Left ventricle myocardium inferior (tissue), 1 donor: ENCODE data around the gene TTC32. TPM values are rescaled to one million over a fixed set of nuclear protein-coding genes. Genes with fewer than 3 reads are reported as not detected.
"Not testable (repeated sequence)": the region's sequence is repeated elsewhere in the genome, so short reads cannot be mapped to it uniquely, and the experiment has no call there.

Experiments
- DNase-seq: peaks from one replicate; pipeline ENCODE4 v3.0.0-alpha.2; 2020
- H3K27ac ChIP-seq: fragments of 200-600 bp; replicated peaks from 2 replicates; pipeline ENCODE4 v1.8.0; 2021
- H3K27me3 ChIP-seq: fragments of 200-600 bp; 2 replicates; pipeline ENCODE4 v1.8.0; 2021; ENCODE audit warnings: low read depth
- H3K36me3 ChIP-seq: fragments of 200-600 bp; 2 replicates; pipeline ENCODE4 v1.8.0; 2021
- H3K4me1 ChIP-seq: fragments of 200-600 bp; 2 replicates; pipeline ENCODE4 v1.8.0; 2021
- H3K4me3 ChIP-seq: fragments of 200-600 bp; 2 replicates; pipeline ENCODE4 v1.8.0; 2021; ENCODE audit warnings: mild to moderate bottlenecking, moderate library complexity
- H3K9me3 ChIP-seq: fragments of 200-600 bp; replicated peaks from 2 replicates; pipeline ENCODE4 v1.8.0; 2021
- intact Hi-C: fragments of 100-400 bp; cut with micrococcal nuclease; formaldehyde crosslinking; loops from one replicate; pipeline ENCODE4 v1.11.0; 2022
- total RNA-seq: library from RNA; stranded (reverse); fragmentation: NEBNext Ultra II Directional; extraction: Animal tissue kit (Norgen Biotek cat#: 25700); gene quantifications from one replicate; pipeline ENCODE4 v1.2.1, GENCODE V29; 2021
- TF ChIP-seq, protein P1 (sequence below): fragments of 200-600 bp; IDR thresholded peaks from 2 replicates; pipeline ENCODE4 v1.8.0; 2021; ENCODE audit warnings: antibody characterized with exemption, mild to moderate bottlenecking, borderline replicate concordance
- donor health status: DM: no; HTN: yes; CAD: no; lungs with severe emphysema.

The TTC32 gene
- total RNA-seq, 1 donor from 2014 or later, result 4.9 TPM

DNA sequence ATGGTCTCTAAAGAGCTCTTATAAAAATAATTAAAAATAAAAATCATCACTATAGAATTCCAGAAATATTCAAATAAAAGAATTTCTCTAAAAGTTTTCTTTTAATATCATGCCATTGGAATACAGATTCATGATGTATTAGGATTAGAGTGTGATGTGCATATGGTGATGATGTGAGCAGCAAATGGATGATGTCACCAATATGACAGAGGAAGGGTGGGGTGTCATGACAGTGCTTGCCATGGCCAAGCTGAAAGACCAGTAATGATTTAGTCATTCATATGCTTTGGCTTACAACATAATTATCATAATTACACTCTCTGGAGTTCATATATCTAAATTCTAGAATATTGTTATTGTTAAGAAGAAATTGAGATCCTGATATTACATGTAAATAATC, 27.4 kb upstream of the TTC32 start:
- Histone ChIP-seq H3K36me3 (peaks cover 48% of the 10 kb centered on the region), H3K9me3 (peaks cover 26% of the 10 kb centered on the region), H3K4me3 (no peak overlapping the region), H3K27me3 (no peaks in the 10 kb centered on the region), H3K4me1 (no peaks in the 10 kb centered on the region), H3K27ac (no peak overlapping the region)
- no peak for DNase-seq
- TF ChIP-seq, protein P1, sequence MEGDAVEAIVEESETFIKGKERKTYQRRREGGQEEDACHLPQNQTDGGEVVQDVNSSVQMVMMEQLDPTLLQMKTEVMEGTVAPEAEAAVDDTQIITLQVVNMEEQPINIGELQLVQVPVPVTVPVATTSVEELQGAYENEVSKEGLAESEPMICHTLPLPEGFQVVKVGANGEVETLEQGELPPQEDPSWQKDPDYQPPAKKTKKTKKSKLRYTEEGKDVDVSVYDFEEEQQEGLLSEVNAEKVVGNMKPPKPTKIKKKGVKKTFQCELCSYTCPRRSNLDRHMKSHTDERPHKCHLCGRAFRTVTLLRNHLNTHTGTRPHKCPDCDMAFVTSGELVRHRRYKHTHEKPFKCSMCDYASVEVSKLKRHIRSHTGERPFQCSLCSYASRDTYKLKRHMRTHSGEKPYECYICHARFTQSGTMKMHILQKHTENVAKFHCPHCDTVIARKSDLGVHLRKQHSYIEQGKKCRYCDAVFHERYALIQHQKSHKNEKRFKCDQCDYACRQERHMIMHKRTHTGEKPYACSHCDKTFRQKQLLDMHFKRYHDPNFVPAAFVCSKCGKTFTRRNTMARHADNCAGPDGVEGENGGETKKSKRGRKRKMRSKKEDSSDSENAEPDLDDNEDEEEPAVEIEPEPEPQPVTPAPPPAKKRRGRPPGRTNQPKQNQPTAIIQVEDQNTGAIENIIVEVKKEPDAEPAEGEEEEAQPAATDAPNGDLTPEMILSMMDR, result no peak
- intact Hi-C loops, result no loop called here

DNA sequence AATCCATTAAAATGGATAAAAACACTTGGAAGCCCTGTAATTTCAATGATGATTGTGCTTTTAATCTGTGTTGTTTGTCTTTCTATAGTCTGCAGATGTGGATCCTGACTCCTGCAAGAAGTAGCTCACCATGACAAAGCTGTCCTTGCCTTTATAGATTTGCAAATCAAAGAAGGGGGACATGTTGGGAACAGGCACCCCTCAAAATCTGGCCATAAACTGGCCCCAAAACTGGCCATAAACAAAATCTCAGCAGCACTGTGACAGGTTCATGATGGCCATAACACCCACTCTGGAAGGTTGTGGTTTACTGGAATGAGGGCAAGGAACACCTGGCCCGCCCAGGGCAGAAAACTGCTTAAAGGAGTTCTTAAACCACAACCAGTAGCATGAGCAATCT, 26.0 kb upstream of the TTC32 start:
- intact Hi-C loops, H3K27ac ChIP-seq, DNase-seq, H3K4me3 ChIP-seq, H3K4me1 ChIP-seq, H3K27me3 ChIP-seq: not testable (repeated sequence)
- H3K36me3 ChIP-seq, result peaks cover 48% of the 10 kb centered on the region
- peaks cover 26% of the 10 kb centered on the region for H3K9me3 ChIP-seq

DNA sequence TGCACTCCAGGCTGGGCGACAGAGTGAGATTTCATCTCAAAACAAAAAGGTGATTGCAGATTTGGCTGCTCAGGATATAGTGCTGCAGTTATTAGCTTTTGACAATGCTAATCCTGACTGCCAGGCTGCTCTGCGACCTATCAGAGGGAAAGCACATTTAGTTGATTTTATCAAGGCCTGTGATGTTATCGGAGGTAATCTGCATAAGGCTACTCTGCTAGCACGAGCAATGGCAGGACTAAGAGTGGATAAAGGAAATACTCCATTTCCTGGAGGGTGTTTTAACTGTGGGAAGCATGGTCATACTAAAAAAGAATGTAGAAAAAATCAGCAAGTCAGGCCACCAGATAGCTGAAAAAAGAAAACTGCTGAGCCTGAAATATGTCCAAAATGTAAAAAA, 22.7 kb upstream of the TTC32 start:
- Histone ChIP-seq H3K9me3 (peaks cover 26% of the 10 kb centered on the region), H3K36me3 (peaks cover 29% of the 10 kb centered on the region)
- DNase-seq, H3K27me3 ChIP-seq, intact Hi-C loops, H3K27ac ChIP-seq, H3K4me3 ChIP-seq, H3K4me1 ChIP-seq: not testable (repeated sequence)

DNA sequence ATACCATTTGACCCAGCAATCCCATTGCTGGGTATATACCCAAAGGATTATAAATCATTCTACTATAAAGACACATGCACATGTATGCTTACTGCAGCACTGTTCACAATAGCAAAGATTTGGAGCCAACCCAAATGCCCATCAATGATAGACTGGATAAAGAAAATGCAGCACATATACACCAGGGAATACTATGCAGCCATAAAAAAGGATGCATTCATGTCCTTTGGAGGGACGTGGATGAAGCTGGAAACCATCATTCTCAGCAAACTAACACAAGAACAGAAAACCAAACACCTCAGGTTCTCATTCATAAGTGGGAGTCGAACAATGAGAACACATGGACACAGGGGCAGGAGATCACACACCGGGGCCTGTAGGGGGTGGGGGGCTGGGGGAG, 20.4 kb upstream of the TTC32 start:
- H3K27ac ChIP-seq, intact Hi-C loops, H3K9me3 ChIP-seq, H3K4me3 ChIP-seq, H3K27me3 ChIP-seq, H3K4me1 ChIP-seq, H3K36me3 ChIP-seq, DNase-seq: not testable (repeated sequence)

DNA sequence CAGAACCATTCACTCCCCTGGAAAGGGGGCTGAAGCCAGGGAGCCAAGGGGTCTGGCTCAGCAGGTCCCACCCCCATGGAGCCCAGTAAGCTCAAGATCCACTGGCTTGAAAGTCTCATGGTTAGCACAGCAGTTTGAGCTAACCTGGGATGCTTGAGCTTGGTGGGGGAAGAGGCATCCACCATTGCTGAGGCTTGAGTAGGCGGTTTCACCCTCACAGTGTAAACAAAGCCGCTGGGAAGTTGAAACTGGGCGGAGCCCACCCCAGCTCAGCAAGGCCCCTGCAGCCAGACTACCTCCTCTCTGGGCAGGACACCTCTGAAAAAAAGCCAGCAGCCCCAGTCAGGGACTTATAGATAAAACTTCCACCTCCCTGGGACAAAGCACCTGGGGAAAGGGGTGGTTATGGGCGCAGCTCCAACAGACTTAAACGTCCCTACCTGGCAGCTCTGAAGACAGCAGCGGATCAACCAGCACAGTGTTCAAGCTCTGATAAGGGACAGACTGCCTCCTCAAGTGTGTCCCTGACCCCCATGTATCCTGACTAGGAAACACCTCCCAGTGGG, 14.7 kb upstream of the TTC32 start:
- Histone ChIP-seq H3K27me3 (no peaks in the 10 kb centered on the region), H3K9me3 (no peaks in the 10 kb centered on the region), H3K27ac (no peak overlapping the region), H3K4me1 (no peaks in the 10 kb centered on the region), H3K4me3 (no peak overlapping the region), H3K36me3 (peaks cover 12% of the 10 kb centered on the region)
- TF ChIP-seq, protein P1, result no peak
- intact Hi-C loops, result no loop called here
- no peak for DNase-seq

DNA sequence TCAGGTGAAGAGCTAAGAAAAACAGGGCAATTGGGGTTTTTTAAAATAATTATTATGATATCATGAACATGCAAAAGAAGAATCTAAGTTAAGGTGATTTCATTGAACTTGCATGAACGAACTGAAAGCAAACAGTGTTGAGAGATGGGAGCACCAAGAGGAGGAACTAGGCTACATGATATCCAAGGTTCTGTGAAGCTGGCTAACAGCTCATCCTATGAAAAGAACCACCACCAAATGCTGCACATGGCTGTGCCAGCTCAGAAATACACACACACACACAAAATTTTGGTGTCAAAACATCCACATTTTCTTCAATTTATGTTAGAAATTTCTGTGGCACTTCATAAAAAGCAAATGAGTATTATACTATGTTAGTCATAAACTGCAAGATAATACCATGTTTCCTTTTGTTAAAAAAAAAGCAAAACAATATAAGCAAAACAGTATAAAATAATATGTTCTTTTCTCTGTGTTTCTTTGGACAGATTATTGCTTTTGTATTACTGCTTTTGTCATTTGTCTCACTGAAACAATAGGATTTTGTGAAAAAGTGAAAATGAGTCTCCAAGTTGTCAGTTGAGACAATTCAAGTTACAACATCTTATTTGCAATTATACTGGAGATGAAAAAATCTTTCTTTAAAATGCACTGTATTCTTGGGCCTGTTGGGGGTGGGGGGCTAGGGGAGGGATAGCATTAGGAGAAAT, 12.6 kb upstream of the TTC32 start:
- TF ChIP-seq, protein P1, result no peak
- no peaks in the 10 kb centered on the region for H3K9me3 ChIP-seq
- H3K27ac ChIP-seq, result no peak overlapping the region
- H3K36me3 ChIP-seq, result peaks cover 15% of the 10 kb centered on the region
- no peak for DNase-seq
- H3K4me3 ChIP-seq, result no peak overlapping the region
- intact Hi-C loops, result no loop called here
- H3K27me3 ChIP-seq, result no peaks in the 10 kb centered on the region
- no peaks in the 10 kb centered on the region for H3K4me1 ChIP-seq

DNA sequence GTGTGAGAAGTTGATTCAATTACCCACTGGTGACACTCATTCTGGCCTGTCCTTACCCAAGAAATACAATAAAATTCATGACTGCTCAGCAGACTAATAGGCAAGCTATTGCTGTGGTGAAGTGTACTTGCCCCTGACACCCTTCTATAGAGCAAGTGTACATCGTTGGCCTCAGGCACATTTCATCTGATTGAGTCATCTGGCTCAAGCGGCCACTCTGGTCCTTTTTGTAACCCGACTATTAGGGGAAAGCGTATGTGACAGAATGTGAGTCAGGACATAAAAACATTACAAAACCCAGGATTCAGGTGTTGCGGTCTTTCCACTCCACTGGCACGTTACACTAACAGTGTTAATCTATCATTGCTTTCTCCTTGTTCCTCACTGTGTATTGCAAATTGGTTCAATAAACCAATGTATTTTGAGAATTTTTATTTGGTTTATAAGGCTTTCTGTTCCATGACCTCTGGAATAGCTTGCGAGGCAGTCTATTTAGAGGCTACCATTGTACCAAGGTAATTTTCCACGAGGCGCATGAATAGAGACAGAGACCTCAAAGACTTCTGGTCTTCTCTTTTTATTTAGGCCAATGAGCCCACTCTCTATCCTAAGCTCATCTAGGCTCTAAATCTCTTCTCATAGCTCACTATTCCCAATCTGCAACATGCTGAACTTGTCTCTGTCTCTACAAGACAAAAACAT, 10.2 kb upstream of the TTC32 start:
- H3K36me3 ChIP-seq, result peaks cover 15% of the 10 kb centered on the region
- H3K27ac ChIP-seq, result no peak overlapping the region
- TF ChIP-seq, protein P1, result no peak
- intact Hi-C loops, result no loop called here
- no peaks in the 10 kb centered on the region for H3K4me1 ChIP-seq
- no peaks in the 10 kb centered on the region for H3K9me3 ChIP-seq
- no peaks in the 10 kb centered on the region for H3K27me3 ChIP-seq
- no peak for DNase-seq
- no peak overlapping the region for H3K4me3 ChIP-seq
